Measurements from ENCODE around the gene NOG.

NOG gene

DNA sequence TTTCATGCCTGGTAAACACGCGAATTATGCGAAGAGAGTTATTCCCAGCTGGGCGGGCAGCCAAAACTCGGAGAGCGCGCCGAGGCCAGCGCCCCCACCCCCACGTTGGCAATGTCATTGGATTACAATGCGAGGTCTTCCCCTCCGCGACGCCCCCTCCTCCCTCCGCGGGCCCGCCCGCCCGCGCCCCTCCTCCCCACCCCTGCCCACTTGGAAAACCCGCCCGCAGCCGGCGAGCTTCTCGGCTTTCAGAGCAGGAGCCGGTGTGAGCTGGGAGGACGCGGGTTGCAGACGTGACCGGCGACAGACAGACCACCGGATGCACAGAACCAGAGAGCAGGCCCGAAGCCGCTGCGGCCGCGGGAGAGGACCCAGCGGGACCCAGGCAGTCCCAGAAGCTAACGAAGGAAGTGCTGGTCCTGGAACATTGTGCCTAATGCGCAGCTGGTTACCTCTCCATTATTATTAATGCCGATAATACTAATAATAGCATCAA, 4.0 kb downstream of the NOG start:
- DNase-seq (ENCODE audit: low read depth) = no peak

GRCh38 chr17:56598466-56598865, 5.0 kb downstream of the NOG start:
- DNase-seq (ENCODE audit: low read depth) = no peak

DNA sequence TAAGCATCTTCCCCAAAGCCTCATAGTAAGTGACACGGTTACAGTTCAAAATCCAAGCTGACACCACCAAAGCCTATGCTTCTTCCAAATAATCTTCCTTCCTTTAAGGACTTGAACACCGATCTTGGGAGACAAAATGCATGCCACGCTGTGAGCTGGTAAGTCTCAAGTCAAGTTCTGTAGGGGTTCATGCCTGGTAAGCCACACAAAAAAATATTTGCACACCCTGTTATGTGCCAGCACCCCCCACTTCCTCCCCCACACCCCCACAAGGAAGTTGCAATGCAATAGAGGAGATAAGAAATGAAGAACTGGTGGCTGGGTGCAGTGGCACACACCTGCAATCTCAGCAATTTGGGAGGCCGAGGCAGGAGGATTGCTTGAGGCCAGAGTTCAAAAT, 5.6 kb downstream of the NOG start:
- no peak for DNase-seq (ENCODE audit: low read depth)

- DNase-seq (ENCODE audit: low read depth) = no peak
These were observed 6.1 kb downstream of the NOG start for GRCh38 chr17:56599566-56599965.

DNA sequence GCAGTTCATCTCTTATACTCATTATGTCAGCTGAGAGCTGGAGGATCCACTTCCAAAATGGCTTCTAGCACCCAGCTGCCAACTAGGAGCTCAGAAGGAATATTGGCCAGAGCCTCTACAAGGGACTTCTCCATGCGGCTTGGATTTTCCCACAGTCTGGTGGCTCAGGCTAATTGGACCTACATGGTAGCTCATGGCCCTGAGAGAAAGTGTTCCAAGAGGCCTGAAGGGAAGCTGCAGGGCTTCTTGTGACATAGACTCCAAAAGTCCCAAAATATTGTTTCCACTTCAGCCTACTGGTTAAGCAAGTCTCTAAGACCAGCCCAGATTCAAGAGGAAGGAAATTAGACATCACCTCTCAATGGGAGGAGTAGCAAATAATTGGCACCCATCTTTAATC, 6.8 kb downstream of the NOG start:
- no peak for DNase-seq (ENCODE audit: low read depth)

DNA sequence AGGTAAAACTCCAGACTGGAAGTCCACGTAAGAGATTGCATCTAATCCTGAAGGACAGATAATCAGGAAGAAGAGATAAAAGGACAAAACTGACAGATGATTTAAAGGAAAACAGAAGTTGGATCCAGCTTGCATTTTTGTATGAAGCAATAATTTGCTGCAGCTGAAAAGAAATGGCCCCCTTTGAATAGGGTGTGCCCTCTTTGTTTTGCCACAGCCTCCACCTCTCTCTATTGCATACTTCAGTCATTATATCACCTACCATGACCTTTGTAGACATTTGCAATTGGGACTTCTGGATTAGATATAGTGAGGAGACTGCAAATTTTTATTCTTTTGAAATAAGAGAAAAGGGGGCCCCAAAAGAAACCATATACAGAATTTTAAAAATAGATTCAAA, 8.1 kb downstream of the NOG start:
- DNase-seq (ENCODE audit: low read depth) = no peak

DNA sequence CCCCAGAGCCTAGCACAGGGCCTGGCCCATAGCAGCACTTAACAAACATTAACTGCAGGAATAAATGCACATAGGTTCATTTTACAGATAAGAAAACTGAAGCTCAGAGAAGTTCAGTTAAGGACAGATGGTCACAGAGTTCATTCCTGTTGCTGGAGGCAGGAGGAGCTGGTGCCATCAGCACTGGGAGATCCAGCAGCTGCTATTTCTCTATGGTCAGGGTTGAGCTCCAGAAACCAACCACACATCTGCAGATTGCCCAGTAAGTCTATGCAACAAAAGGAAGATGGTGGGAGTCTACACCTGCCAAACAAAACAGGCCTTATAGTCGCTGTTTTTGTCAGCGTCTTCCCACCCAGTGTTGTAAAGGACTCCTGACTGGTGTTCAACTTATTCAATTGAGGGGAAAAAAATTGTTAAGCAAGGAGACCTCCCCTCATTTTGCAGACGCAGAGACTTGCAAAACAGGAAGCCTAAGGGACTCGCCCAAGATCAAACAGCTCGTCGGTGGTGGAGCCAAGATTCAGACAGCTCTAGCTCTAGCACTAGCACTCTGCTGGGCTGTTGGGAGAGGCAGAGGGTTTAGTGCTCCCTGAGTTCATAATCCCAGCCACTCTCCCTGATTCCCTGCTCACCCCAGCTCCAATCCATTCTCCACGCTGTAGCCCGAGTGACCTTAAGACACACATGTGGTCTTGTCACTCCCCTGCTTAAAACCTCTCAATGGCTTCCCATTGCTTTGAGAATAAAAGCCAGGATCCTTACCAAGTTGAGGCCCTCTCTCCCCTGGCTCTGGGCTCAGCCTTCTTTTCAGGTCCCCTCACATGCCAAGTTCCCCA, 9.0 kb downstream of the NOG start:
- no peak for DNase-seq (ENCODE audit: low read depth)

- DNase-seq (ENCODE audit: low read depth) = no peak
These were observed 10.2 kb downstream of the NOG start for GRCh38 chr17:56603486-56604238.

DNA sequence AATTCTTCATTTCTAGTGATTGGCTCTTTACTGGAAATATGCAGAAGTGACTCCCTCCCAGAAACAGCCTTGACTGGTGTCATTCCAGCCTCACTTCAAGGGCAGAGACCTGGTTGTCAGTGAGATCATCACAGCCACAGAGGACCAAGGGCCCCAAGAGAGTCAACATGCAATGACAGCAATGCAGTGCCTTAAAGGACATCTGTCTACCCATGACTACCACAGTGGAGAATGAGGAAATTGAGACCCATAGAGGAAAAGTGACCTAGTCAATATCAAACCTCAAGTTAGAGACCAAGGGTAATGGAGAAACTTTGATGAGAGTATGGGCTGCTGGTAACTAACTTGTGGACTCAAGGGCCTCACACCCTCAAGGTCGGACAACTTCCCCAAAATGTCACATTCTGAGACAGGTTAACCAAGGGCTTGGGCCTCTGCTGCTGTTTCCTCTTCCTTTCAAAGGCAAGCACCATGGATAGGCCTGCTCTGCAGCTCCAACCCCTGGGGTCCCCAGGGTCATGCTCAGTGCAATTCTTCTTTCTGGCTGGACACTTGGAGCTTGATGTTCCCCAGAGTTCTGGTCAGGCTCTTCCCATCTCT, 11.3 kb downstream of the NOG start:
- DNase-seq (ENCODE audit: low read depth) = no peak

GRCh38 chr17:56608944-56609343, 15.4 kb downstream of the NOG start:
- DNase-seq (ENCODE audit: low read depth) = no peak

GRCh38 chr17:56610321-56610720, 16.8 kb downstream of the NOG start:
- DNase-seq (ENCODE audit: low read depth) = no peak

- DNase-seq (ENCODE audit: low read depth) = no peak
These were observed 19.6 kb downstream of the NOG start for GRCh38 chr17:56613131-56613530.

DNA sequence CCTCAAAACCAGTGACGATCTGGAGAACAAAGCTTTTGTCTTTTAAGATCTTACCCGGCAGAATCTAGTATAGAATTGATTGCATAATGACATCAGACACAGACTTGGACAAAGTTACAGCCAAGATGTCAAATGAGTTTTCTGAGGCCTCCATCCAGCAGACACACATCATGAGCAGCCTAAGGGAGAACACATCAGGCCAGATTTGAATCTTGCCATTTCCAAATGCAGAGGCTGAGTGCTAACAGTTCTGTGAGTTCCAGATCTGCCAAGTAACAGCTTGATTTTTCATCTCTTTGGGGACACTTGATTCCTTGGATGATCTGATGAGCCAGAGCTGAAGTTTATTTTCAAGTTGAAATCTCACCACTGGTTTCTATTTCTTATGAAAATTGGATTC, 21.0 kb downstream of the NOG start:
- DNase-seq (ENCODE audit: low read depth) = no peak

DNA sequence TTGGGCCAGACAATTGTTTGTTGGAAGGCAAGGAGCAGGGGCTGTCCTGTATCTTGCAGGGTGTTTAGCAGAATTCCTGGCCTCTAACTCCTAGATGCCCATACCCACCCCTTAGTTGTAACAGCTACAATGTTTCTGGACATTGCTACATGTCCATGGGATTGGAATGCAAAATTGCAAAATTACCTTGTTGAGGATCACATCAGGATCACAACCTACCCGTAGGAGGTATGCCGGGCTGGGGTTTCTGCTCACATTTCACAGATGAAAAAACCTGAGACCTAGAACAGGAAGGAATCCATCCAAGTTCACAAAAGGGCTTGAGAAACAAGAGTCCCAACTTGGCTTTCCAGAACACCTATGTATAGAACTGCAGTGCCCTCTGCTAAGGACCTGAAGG, 22.7 kb downstream of the NOG start:
- no peak for DNase-seq (ENCODE audit: low read depth)

DNA sequence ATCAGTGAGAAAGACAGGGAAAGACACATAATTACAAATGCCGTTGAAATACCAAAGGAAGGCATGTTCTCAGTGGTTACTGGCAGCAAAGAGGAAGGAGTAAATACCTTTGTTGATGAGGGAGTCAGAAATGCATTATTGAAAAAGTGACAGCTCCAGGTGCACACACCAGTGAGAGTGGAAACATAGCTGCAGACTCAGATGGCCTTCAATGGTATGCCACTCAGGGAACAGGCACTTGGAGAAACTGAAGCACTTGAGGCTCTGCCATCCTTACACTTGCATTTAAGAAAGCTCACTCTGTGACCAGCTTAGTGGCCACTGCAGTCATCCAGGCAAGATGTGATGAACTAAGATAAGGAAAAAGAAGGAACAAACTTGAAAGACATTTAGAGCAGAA, 29.9 kb downstream of the NOG start:
- DNase-seq (ENCODE audit: low read depth) = no peak

DNA sequence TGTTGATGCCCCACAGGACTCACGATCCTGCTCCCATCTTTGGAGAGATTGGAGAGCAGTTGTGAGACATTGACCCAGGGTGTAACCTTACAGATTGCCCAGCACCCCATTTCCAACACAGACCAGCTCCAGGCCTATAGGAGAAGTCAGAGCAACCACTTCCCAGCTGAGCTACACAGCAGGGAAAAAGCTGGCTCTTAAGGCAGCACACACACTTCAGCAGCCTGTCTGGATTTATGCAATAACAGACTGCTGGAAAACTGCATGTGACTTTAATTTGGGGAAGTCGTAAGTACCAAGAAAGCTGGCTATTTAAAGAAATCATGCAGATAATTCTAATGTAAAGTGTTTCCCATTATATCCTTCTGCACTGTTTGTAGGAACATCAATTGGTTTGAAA, 30.8 kb downstream of the NOG start:
- DNase-seq (ENCODE audit: low read depth) = no peak

DNA sequence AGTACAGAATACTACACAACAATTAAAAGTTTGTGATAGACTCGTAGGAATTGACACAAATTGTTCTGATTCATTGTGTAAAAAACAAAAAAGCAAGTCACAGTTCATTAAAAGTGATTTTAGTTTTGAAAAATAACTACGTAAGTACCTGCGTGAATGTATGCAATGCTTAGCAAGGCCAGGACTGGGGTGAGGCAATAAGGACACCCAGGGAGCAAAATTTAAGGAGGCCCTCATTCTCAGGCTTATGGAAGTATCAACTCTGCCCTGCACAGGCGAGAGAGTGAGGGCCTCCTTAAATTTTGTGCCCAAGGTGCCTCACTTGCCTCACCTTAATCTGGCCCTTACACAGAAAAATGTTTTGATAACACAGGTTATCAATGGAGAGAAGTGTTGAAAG, 31.4 kb downstream of the NOG start:
- no peak for DNase-seq (ENCODE audit: low read depth)

GRCh38 chr17:56629531-56630075, 36.1 kb downstream of the NOG start:
- no peak for DNase-seq (ENCODE audit: low read depth)

GRCh38 chr17:56630202-56630601, 36.7 kb downstream of the NOG start:
- DNase-seq (ENCODE audit: low read depth) = no peak

- no peak for DNase-seq (ENCODE audit: low read depth)
These were observed 40.2 kb downstream of the NOG start for GRCh38 chr17:56633681-56634080.

DNA sequence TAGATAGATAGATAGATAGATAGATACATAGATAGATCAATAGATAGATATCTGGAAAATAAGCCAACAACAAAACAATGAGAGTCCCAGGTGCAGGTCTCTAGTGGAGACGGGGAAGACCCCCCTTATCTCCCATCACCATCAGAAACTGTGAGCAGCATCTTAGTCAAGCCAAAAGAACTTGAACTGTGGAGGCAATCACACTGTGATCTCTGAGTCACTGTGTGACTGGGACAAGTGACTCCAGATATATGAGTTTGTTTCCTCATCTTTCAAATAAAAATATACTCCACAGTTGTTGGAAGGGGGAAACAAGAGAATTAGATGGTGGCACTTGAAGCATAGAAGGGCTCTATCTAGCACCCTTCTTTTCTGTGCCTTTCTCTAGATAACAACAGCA, 42.1 kb downstream of the NOG start:
- DNase-seq (ENCODE audit: low read depth) = no peak

GRCh38 chr17:56636265-56636664, 42.8 kb downstream of the NOG start:
- no peak for DNase-seq (ENCODE audit: low read depth)

GRCh38 chr17:56637254-56637653, 43.8 kb downstream of the NOG start:
- DNase-seq (ENCODE audit: low read depth) = no peak

Data from GM04504 (cell line).